ENCODE data around the gene CENPW. TPM values are rescaled to one million over a fixed set of nuclear protein-coding genes. Genes with fewer than 3 reads are reported as not detected.

CENPW gene
- polyA plus RNA-seq, 1 donor (not counting 4 experiments of a cell fraction or from before 2014, with no cell fraction given): 20.9 TPM

DNA sequence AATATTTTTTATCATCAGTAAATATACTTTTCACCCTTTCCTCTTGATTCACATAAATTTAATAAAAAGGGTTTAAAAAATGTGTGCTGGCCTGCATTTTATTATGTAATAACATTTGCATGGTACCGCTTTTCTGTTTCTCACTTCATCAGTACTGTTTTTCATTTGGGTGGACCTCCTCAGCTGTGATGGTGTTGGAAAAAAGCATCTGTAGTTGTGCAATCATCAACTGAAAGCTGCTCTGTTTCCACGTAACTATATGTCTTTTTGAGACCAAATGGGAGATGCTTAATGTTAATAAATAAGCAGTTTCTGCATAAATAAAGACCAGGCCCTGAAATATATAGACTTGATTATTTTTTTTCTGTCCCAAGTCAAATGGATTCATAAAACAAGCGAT lies 31.6 kb upstream of the CENPW start:
- no peaks in the 10 kb centered on the region for H3K4me1 ChIP-seq (ENCODE audit: control insufficient read depth, extremely low read depth, insufficient read depth, low read length)
- DNase-seq (ENCODE audit: low read depth, low spot score) (no peak), FAIRE-seq (no peak)
- H3K9ac ChIP-seq (ENCODE audit: control insufficient read depth, extremely low read depth, insufficient read depth, low read length): no peak overlapping the region
- H3K9me3 ChIP-seq (ENCODE audit: control insufficient read depth, low read depth, low read length): no peaks in the 10 kb centered on the region
- no peak overlapping the region for H3K27ac ChIP-seq (ENCODE audit: control insufficient read depth, insufficient read depth, low read length)
- no peaks in the 10 kb centered on the region for H3K79me2 ChIP-seq (ENCODE audit: control insufficient read depth, insufficient read depth, low read length)
- no peaks in the 10 kb centered on the region for H3K9me1 ChIP-seq (ENCODE audit: control insufficient read depth, extremely low read depth, insufficient read depth, low read length)
- no peaks in the 10 kb centered on the region for H3K36me3 ChIP-seq (ENCODE audit: control insufficient read depth in 2 of 2, extremely low read depth in 1 of 2, insufficient read depth in 2 of 2, low read length in 2 of 2)
- H2AFZ ChIP-seq (ENCODE audit: control insufficient read depth, low read length): no peak overlapping the region
- H3K27me3 ChIP-seq (ENCODE audit: control insufficient read depth, extremely low read depth, insufficient read depth, low read length): no peaks in the 10 kb centered on the region
- no peak overlapping the region for H3K4me3 ChIP-seq (ENCODE audit: control insufficient read depth in 2 of 3, extremely low read depth in 1 of 3, insufficient read depth in 2 of 3, low read depth in 1 of 3, low read length in 3 of 3)
- TF ChIP-seq, protein P1, sequence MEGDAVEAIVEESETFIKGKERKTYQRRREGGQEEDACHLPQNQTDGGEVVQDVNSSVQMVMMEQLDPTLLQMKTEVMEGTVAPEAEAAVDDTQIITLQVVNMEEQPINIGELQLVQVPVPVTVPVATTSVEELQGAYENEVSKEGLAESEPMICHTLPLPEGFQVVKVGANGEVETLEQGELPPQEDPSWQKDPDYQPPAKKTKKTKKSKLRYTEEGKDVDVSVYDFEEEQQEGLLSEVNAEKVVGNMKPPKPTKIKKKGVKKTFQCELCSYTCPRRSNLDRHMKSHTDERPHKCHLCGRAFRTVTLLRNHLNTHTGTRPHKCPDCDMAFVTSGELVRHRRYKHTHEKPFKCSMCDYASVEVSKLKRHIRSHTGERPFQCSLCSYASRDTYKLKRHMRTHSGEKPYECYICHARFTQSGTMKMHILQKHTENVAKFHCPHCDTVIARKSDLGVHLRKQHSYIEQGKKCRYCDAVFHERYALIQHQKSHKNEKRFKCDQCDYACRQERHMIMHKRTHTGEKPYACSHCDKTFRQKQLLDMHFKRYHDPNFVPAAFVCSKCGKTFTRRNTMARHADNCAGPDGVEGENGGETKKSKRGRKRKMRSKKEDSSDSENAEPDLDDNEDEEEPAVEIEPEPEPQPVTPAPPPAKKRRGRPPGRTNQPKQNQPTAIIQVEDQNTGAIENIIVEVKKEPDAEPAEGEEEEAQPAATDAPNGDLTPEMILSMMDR (optimal IDR thresholded peaks at IDR 0.05 in 1 of 3, IDR thresholded peaks at IDR 0.05 in 1 of 3, conservative IDR thresholded peaks at IDR 0.05 in 1 of 3; ENCODE audit: extremely low read depth in 1 of 3, insufficient read depth in 2 of 3, low read length in 3 of 3): no peak
- TF ChIP-seq EZH2 (IDR thresholded peaks at IDR 0.05; ENCODE audit: low read length): no peak
- no peak overlapping the region for H3K4me2 ChIP-seq (ENCODE audit: control insufficient read depth, extremely low read depth, insufficient read depth, low read depth, low read length)
- dilution Hi-C loops (cut with MboI; ENCODE audit: extremely low pct_ligation_motif_present, low sequenced_read_pairs): no loop called here
- no peaks in the 10 kb centered on the region for H4K20me1 ChIP-seq (ENCODE audit: control insufficient read depth, extremely low read depth, insufficient read depth, low read length)

DNA sequence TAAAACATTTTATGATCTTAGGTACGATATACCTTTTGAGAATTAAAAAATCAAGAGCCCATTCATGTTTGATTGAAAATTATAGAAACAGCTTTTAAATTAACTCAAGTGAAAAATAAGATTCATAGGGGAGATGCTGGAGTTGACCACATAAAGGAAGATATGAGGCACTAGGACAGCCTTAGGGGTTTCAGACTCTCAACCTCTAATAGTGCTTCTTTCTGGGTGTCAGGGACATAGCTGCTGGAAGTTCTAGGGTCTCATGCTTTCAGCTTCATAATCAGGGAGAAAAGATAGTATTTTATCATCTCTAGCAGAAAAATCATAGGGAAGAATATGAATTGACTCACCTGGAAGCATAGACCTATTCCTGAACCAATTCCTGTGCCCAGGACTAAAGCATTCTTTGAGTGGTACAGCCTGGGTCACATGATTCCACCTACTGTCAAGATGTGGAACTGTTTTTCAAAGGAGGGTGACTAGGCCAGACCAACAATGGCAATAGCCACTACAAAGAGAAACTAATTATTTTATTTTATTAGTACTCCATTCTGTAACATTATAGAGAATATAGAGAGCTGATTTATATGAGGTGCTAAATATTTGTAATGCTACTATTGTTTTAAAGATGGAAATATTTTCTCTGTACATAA lies 27.8 kb upstream of the CENPW start:
- TF ChIP-seq, protein P1 (optimal IDR thresholded peaks at IDR 0.05 in 1 of 3, IDR thresholded peaks at IDR 0.05 in 1 of 3, conservative IDR thresholded peaks at IDR 0.05 in 1 of 3; ENCODE audit: extremely low read depth in 1 of 3, insufficient read depth in 2 of 3, low read length in 3 of 3): peak; percentile 17 to 49 (median 48)
- no peak for TF ChIP-seq EZH2 (IDR thresholded peaks at IDR 0.05; ENCODE audit: low read length)
- FAIRE-seq (no peak), DNase-seq (ENCODE audit: low read depth, low spot score) (peak; percentile 2)
- Histone ChIP-seq H4K20me1 (ENCODE audit: control insufficient read depth, extremely low read depth, insufficient read depth, low read length) (no peaks in the 10 kb centered on the region), H3K4me3 (ENCODE audit: control insufficient read depth in 2 of 3, extremely low read depth in 1 of 3, insufficient read depth in 2 of 3, low read depth in 1 of 3, low read length in 3 of 3) (no peak overlapping the region), H3K9me3 (ENCODE audit: control insufficient read depth, low read depth, low read length) (no peaks in the 10 kb centered on the region), H3K36me3 (ENCODE audit: control insufficient read depth in 2 of 2, extremely low read depth in 1 of 2, insufficient read depth in 2 of 2, low read length in 2 of 2) (no peaks in the 10 kb centered on the region), H3K27ac (ENCODE audit: control insufficient read depth, insufficient read depth, low read length) (no peak overlapping the region), H3K4me1 (ENCODE audit: control insufficient read depth, extremely low read depth, insufficient read depth, low read length) (no peaks in the 10 kb centered on the region), H3K79me2 (ENCODE audit: control insufficient read depth, insufficient read depth, low read length) (no peaks in the 10 kb centered on the region), H2AFZ (ENCODE audit: control insufficient read depth, low read length) (no peak overlapping the region), H3K9me1 (ENCODE audit: control insufficient read depth, extremely low read depth, insufficient read depth, low read length) (no peaks in the 10 kb centered on the region), H3K9ac (ENCODE audit: control insufficient read depth, extremely low read depth, insufficient read depth, low read length) (no peak overlapping the region), H3K27me3 (ENCODE audit: control insufficient read depth, extremely low read depth, insufficient read depth, low read length) (no peaks in the 10 kb centered on the region), H3K4me2 (ENCODE audit: control insufficient read depth, extremely low read depth, insufficient read depth, low read depth, low read length) (no peak overlapping the region)
- dilution Hi-C loops (cut with MboI; ENCODE audit: extremely low pct_ligation_motif_present, low sequenced_read_pairs): no loop called here

Data from keratinocyte (primary cell).